ENCODE results near the gene LYRM2.

- TF ChIP-seq POLR2A (IDR thresholded peaks at IDR 0.05; ENCODE audit: low read depth, low read length) (no peak), POLR2AphosphoS5 (IDR thresholded peaks at IDR 0.05; ENCODE audit: low read depth, low read length) (no peak)
Measured at GRCh38 chr6:89680551-89680950, 42.0 kb upstream of the LYRM2 start.

Data from GM12892 (cell line).